GM19455 (cell line): ENCODE measurements around the gene OCA2.

Experiments used
- ATAC-seq: cut with Tn5 transposase; IDR thresholded peaks from one replicate; pipeline ENCODE4 v1.9.1; 2021; ENCODE audit not compliant: unreplicated experiment

OCA2 gene

GRCh38 chr15:28105224-28105791 lies 6.2 kb upstream of the OCA2 start:
- no peak for ATAC-seq

GRCh38 chr15:28104326-28104725 lies 5.2 kb upstream of the OCA2 start:
- no peak for ATAC-seq

- no peak for ATAC-seq
These were observed 4.7 kb upstream of the OCA2 start for GRCh38 chr15:28103831-28104230.

- no peak for ATAC-seq
These were observed 2.9 kb upstream of the OCA2 start for GRCh38 chr15:28101983-28102441.

- ATAC-seq: no peak
These were observed 2.1 kb upstream of the OCA2 start for GRCh38 chr15:28101201-28101600.

GRCh38 chr15:28100516-28101195 lies 1.5 kb upstream of the OCA2 start:
- ATAC-seq: no peak

- ATAC-seq: no peak
These were observed 533 bp upstream of the OCA2 start for GRCh38 chr15:28099555-28100140.

- ATAC-seq: no peak
These were observed 752 bp downstream of the OCA2 start for GRCh38 chr15:28098360-28098765.

GRCh38 chr15:28097656-28098359 lies 1.3 kb downstream of the OCA2 start:
- ATAC-seq: no peak

- ATAC-seq: peak; percentile 7
These were observed 2.3 kb downstream of the OCA2 start for GRCh38 chr15:28096670-28097431.

- ATAC-seq: no peak
These were observed 2.8 kb downstream of the OCA2 start for GRCh38 chr15:28096411-28096669.

GRCh38 chr15:28094732-28095521 lies 4.2 kb downstream of the OCA2 start:
- no peak for ATAC-seq

GRCh38 chr15:28093752-28094535 lies 5.2 kb downstream of the OCA2 start:
- ATAC-seq: no peak

GRCh38 chr15:28091313-28091712 lies 7.8 kb downstream of the OCA2 start:
- no peak for ATAC-seq

- ATAC-seq: peak; percentile 69
These were observed 12.9 kb downstream of the OCA2 start for GRCh38 chr15:28086175-28086703.

- ATAC-seq: no peak
These were observed 13.5 kb downstream of the OCA2 start for GRCh38 chr15:28085489-28086174.

GRCh38 chr15:28084547-28084946 lies 14.6 kb downstream of the OCA2 start:
- no peak for ATAC-seq

GRCh38 chr15:28082891-28083684 lies 16.0 kb downstream of the OCA2 start:
- no peak for ATAC-seq
